PFSK-1 (cell line): ENCODE data around the gene TMEM255B.

Experiments used
- FOXP2 ChIP-seq: optimal IDR thresholded peaks from 2 replicates; pipeline ENCODE3; 2011; ENCODE audit warnings: borderline replicate concordance, control low read depth, inconsistent platforms; ENCODE audit not compliant: insufficient read depth; ENCODE audit errors: extremely low read length, extremely low read depth
- POLR2AphosphoS5 ChIP-seq: IDR thresholded peaks from 2 replicates; pipeline ENCODE4 v1.6.1; 2012; ENCODE audit warnings: low read depth, mild to moderate bottlenecking, control low read depth, low read length, moderate library complexity
- REST ChIP-seq, 2 experiments: IDR thresholded peaks; 2 replicates each; pipeline versions ENCODE4 v1.6.1 to v1.8.0; 2011 to 2012; ENCODE audit warnings: low read depth in 2 of 2, low read length in 2 of 2, control low read depth in 1 of 2, inconsistent platforms in 1 of 2, mild to moderate bottlenecking in 1 of 2, moderate library complexity in 1 of 2; ENCODE audit not compliant: insufficient read depth in 1 of 2
- SIN3A ChIP-seq: IDR thresholded peaks from 2 replicates; pipeline ENCODE4 v1.6.1; 2012; ENCODE audit warnings: mild to moderate bottlenecking, low read length, moderate library complexity, borderline replicate concordance; ENCODE audit not compliant: insufficient read depth
- TAF1 ChIP-seq: IDR thresholded peaks from 2 replicates; pipeline ENCODE4 v1.6.1; 2012; ENCODE audit warnings: low read length, control low read depth, borderline replicate concordance; ENCODE audit not compliant: insufficient read depth

The TMEM255B gene

GRCh38 chr13:113746143-113746525 lies 12.9 kb upstream of the TMEM255B start:
- no peak for TF ChIP-seq REST (IDR thresholded peaks at IDR 0.05; ENCODE audit: insufficient read depth in 1 of 2, low read depth in 2 of 2, low read length in 2 of 2)
- no peak for TF ChIP-seq TAF1
- no peak for TF ChIP-seq SIN3A
- no peak for TF ChIP-seq POLR2AphosphoS5
- no peak for TF ChIP-seq FOXP2

- TF ChIP-seq SIN3A, result no peak
- TF ChIP-seq REST (IDR thresholded peaks at IDR 0.05; ENCODE audit: insufficient read depth in 1 of 2, low read depth in 2 of 2, low read length in 2 of 2), result no peak
- TF ChIP-seq FOXP2, result no peak
- TF ChIP-seq TAF1, result no peak
- no peak for TF ChIP-seq POLR2AphosphoS5
Measured at GRCh38 chr13:113746671-113747070, 12.4 kb upstream of the TMEM255B start.

DNA sequence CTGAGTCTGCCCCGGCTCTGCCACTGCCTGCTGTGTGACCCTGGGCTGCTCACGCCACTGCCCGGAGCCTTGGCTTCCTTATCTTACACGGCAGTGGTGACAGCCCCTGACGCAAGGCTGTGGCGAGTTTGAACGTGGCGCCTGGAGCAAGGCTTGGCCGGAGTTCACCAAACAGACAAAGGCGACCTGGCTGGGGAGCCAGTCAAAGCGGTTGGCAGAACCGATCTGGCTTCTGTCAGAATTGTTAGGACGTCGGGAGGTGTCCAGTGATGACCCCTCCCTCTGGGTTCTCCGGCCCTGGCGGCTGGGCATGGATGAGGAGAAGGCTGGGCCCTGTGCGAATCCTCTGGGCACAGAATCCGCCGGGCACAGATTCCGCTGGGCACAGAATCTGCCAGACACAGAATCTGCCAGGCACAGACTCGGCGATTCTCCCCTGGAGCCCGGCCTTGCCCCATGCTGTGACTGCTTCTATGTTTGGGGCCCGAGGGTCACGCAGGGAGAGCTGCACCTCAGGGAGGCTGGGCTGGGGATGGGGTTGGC lies 11.7 kb upstream of the TMEM255B start:
- no peak for TF ChIP-seq REST (IDR thresholded peaks at IDR 0.05; ENCODE audit: insufficient read depth in 1 of 2, low read depth in 2 of 2, low read length in 2 of 2)
- TF ChIP-seq FOXP2, result no peak
- no peak for TF ChIP-seq POLR2AphosphoS5

DNA sequence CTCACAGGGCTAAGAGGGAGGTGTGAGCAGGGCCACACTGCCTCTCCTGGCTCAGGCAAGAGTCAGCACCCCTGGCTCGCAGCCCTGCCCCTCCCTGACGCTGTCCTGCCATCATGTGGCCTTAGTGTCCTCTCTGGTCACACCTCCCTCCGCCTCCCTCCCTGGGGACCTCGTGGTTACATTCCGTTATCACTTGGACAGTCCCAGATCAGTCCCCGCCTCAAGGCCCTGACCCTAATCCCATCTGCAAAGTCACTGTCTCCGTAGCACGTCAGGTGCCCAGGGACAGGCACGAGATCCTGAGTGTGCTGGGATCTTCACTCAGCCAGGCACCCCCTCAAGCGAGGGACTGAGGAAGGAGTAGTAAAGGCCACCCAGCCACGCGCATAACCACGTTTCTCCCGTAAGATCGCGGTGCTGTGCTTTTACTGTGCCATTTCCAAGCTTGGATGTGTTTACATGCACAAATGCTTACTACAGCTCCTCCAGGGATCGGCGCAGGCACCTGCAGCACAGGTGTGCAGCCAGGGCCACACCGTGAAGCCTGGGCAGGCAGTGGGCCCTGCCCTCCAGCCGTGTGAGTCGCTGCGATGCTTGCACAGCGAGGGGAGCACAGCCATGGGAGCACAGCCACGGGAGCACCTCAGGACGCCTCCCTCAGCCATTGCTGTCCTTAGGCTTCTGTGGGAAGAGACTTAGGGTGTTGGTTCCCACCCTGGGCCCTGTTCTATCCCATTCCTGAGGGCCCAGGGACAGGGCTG lies 10.7 kb upstream of the TMEM255B start:
- TF ChIP-seq FOXP2 (no peak), POLR2AphosphoS5 (no peak), SIN3A (no peak), REST (IDR thresholded peaks at IDR 0.05; ENCODE audit: insufficient read depth in 1 of 2, low read depth in 2 of 2, low read length in 2 of 2) (no peak), TAF1 (no peak)

GRCh38 chr13:113748862-113749451 lies 10.1 kb upstream of the TMEM255B start:
- no peak for TF ChIP-seq REST (IDR thresholded peaks at IDR 0.05; ENCODE audit: insufficient read depth in 1 of 2, low read depth in 2 of 2, low read length in 2 of 2)
- TF ChIP-seq SIN3A, result no peak
- no peak for TF ChIP-seq TAF1
- TF ChIP-seq FOXP2, result no peak
- TF ChIP-seq POLR2AphosphoS5, result no peak
